Ascending aorta (tissue), 2 donors: ENCODE measurements around the gene GOLPH3. TPM values are rescaled to one million over a fixed set of nuclear protein-coding genes. Genes with fewer than 3 reads are reported as not detected.

Experiments
- DNase-seq, 2 donors: peaks; one replicate each; pipeline ENCODE4 v3.0.0-alpha.2; 2019; ENCODE audit warnings: low spot score in 2 of 2
- H3K27ac ChIP-seq, 2 donors: fragments of 200-600 bp; sonication (generic); one replicate each; pipeline ENCODE4 v1.5.1; 2016 to 2017; ENCODE audit warnings: mild to moderate bottlenecking in 1 of 2
- H3K27me3 ChIP-seq: fragments of 200-600 bp; sonication (generic); one replicate; pipeline ENCODE4 v1.5.1; 2017
- H3K36me3 ChIP-seq, 2 donors: fragments of 200-600 bp; sonication (generic); one replicate each; pipeline ENCODE4 v1.5.1; 2016
- H3K4me1 ChIP-seq, 2 donors: fragments of 200-600 bp; sonication (generic); one replicate each; pipeline ENCODE4 v1.5.1; 2016 to 2017; ENCODE audit warnings: mild to moderate bottlenecking in 1 of 2
- H3K4me3 ChIP-seq, 2 donors: fragments of 200-600 bp; sonication (generic); one replicate each; pipeline ENCODE4 v1.5.1; 2016 to 2017; ENCODE audit warnings: mild to moderate bottlenecking in 1 of 2
- H3K9me3 ChIP-seq, 2 donors: fragments of 200-600 bp; sonication (generic); one replicate each; pipeline ENCODE4 v1.5.1; 2016
- CTCF ChIP-seq, 3 experiments: fragments of 200-600 bp in 2 of 3; fragments of 450-650 bp in 1 of 3; sonication (generic) in 2 of 3; IDR thresholded peaks; one replicate each; pipeline ENCODE4 v1.5.1; 2016 to 2019; ENCODE audit warnings: antibody characterized with exemption in 3 of 3, mild to moderate bottlenecking in 1 of 3, moderate library complexity in 1 of 3
- intact Hi-C: fragments of 100-400 bp; cut with DNase I; formaldehyde crosslinking; loops from one replicate; pipeline ENCODE4 v1.15.1; 2023
- total RNA-seq: library from RNA; depleted of rRNA; stranded (reverse); fragments of >200 nt; gene quantifications from one replicate; pipeline ENCODE4 v1.1.0, GENCODE V29; 2016

GOLPH3 gene
- total RNA-seq, 1 donor from 2014 or later, result 171 TPM

- H3K9me3 ChIP-seq, result no peaks in the 10 kb centered on the region
- no peak overlapping the region for H3K4me3 ChIP-seq
- no peak for DNase-seq
- H3K27ac ChIP-seq, result no peak overlapping the region
- H3K4me1 ChIP-seq, result peaks cover 0 to 11% of the 10 kb centered on the region in 2 donors
- H3K36me3 ChIP-seq, result peaks cover 8 to 16% of the 10 kb centered on the region in 2 donors
- intact Hi-C loops, result no loop called here
- no peak for TF ChIP-seq CTCF (IDR thresholded peaks at IDR 0.05)
- H3K27me3 ChIP-seq, result no peaks in the 10 kb centered on the region
These were observed 42.5 kb downstream of the GOLPH3 start for GRCh38 chr5:32131604-32132003.

GRCh38 chr5:32130865-32131264 lies 43.3 kb downstream of the GOLPH3 start:
- Histone ChIP-seq H3K36me3 (peaks cover 12 to 20% of the 10 kb centered on the region in 2 donors), H3K27me3 (no peaks in the 10 kb centered on the region), H3K4me1 (peaks cover 0 to 11% of the 10 kb centered on the region in 2 donors), H3K27ac (no peak overlapping the region), H3K4me3 (no peak overlapping the region), H3K9me3 (no peaks in the 10 kb centered on the region)
- intact Hi-C loops, result no loop called here
- DNase-seq, result no peak
- TF ChIP-seq CTCF (IDR thresholded peaks at IDR 0.05), result no peak

GRCh38 chr5:32129074-32129598 lies 45.0 kb downstream of the GOLPH3 start:
- H3K9me3 ChIP-seq, result no peaks in the 10 kb centered on the region
- H3K27me3 ChIP-seq, result no peaks in the 10 kb centered on the region
- peak overlapping the region in 1 of 2 donors; percentile 39 for H3K27ac ChIP-seq
- no peak for DNase-seq
- TF ChIP-seq CTCF (IDR thresholded peaks at IDR 0.05), result no peak
- H3K4me1 ChIP-seq, result peaks cover 0 to 11% of the 10 kb centered on the region in 2 donors
- H3K36me3 ChIP-seq, result peaks cover 11 to 16% of the 10 kb centered on the region in 2 donors
- intact Hi-C loops, result no loop called here
- H3K4me3 ChIP-seq, result no peak overlapping the region

- Histone ChIP-seq H3K4me1 (peaks cover 0 to 11% of the 10 kb centered on the region in 2 donors), H3K9me3 (no peaks in the 10 kb centered on the region), H3K27ac (no peak overlapping the region), H3K27me3 (no peaks in the 10 kb centered on the region), H3K36me3 (peaks cover 7 to 16% of the 10 kb centered on the region in 2 donors), H3K4me3 (no peak overlapping the region)
- intact Hi-C loops, result no loop called here
- TF ChIP-seq CTCF (IDR thresholded peaks at IDR 0.05), result no peak
- no peak for DNase-seq
These were observed 46.4 kb downstream of the GOLPH3 start for GRCh38 chr5:32127711-32128110.

- peaks cover 7 to 16% of the 10 kb centered on the region in 2 donors for H3K36me3 ChIP-seq
- intact Hi-C loops, result no loop called here
These were observed 47.4 kb downstream of the GOLPH3 start for GRCh38 chr5:32126691-32127090.

More at GRCh38 chr5:32126691-32127090, 47.4 kb downstream of the GOLPH3 start:
- Histone ChIP-seq H3K27ac (no peak overlapping the region), H3K27me3 (no peaks in the 10 kb centered on the region), H3K4me3 (no peak overlapping the region), H3K4me1 (peaks cover 0 to 11% of the 10 kb centered on the region in 2 donors), H3K9me3 (no peaks in the 10 kb centered on the region)
- no peak for DNase-seq
- TF ChIP-seq CTCF (IDR thresholded peaks at IDR 0.05), result no peak
